Activated naive CD4-positive, alpha-beta T cell treated with anti-CD3 and anti-CD28 coated beads, Interleukin-2, amount 50 U/mL, for 16 hours (primary cell): Measurements from ENCODE around the gene CYP26A1.

Source experiments
- DNase-seq: peaks from one replicate; pipeline ENCODE4 v3.0.0-alpha.2; 2020

Gene CYP26A1, protein sequence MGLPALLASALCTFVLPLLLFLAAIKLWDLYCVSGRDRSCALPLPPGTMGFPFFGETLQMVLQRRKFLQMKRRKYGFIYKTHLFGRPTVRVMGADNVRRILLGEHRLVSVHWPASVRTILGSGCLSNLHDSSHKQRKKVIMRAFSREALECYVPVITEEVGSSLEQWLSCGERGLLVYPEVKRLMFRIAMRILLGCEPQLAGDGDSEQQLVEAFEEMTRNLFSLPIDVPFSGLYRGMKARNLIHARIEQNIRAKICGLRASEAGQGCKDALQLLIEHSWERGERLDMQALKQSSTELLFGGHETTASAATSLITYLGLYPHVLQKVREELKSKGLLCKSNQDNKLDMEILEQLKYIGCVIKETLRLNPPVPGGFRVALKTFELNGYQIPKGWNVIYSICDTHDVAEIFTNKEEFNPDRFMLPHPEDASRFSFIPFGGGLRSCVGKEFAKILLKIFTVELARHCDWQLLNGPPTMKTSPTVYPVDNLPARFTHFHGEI

DNA sequence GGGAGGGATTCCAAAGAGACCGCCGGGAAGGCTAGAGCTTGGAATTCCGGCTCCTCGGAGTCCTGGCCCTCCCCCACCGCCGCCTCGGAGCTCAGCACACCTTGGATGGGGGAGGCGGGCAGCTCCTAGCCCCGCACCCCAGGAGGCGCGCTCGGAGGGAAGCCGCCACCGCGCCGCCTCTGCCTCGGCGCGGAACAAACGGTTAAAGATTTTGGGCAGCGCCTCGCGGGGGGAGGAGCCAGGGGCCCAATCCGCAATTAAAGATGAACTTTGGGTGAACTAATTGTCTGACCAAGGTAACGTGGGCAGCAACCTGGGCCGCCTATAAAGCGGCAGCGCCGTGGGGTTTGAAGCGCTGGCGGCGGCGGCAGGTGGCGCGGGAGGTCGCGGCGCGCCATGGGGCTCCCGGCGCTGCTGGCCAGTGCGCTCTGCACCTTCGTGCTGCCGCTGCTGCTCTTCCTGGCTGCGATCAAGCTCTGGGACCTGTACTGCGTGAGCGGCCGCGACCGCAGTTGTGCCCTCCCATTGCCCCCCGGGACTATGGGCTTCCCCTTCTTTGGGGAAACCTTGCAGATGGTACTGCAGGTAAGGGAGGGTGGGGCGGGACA is at the start of gene CYP26A1:
Gene CYP26A1 (plus strand): TSS at position 355 of the 608 bp plus-strand sequence. CDS start 42 bp downstream, at position 397.
- DNase-seq, result no peak

DNA sequence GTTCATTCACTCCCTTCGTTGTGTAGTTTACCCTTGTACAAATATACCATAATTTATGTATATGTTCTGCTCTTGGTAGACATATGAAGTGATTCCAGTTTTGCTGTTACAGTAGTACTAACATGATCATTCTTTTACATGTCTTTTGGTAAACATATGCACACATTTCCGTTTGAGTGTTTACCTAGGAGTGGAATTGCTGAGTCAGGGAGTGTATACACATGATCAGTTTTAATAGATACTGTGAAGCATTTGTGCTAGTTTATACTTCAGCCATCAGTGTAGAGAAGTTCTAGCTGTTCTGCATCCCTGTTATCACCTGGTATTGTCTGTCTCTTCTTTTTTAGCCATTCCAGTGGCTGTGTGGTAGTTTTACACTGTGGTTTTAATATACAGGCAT is 47.6 kb upstream of the CYP26A1 start:
- DNase-seq, result no peak

DNA sequence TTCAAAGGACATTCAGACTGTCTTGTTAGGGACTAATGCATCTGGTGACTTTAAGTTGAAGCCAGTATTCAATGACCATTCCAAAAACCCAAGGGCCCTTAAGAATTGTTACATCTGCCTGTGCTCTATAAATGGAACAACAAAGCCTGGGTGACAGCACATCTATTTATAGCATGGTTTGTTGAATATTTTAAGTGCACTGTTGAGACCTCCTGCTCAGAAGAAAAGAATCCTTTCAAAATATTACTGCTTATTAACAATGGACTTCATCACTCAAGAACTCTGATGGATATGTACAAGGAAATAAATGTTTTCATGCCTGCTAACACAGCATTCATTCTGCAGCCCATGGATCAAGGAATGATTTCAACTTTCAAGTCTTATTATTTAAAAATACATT is 46.2 kb upstream of the CYP26A1 start:
- DNase-seq, result no peak

DNA sequence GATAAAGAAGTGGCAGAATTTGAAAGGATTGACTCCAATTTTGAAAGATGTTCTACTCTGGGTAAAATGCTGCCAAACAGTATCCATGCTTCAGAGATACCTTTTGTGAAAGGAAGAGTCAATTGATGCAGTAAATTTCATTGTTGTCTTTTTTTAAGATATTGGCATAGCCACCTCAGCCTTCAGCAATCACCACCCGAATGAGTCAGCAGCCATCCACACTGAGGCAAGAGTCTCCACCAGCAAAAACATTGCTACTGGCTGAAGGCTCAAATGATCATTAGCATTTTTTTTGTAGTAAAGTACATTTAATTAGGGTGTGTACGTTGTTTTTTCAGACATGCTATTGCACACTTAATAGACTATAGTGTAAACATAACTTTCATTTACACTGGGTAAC is 44.8 kb upstream of the CYP26A1 start:
- no peak for DNase-seq

DNA sequence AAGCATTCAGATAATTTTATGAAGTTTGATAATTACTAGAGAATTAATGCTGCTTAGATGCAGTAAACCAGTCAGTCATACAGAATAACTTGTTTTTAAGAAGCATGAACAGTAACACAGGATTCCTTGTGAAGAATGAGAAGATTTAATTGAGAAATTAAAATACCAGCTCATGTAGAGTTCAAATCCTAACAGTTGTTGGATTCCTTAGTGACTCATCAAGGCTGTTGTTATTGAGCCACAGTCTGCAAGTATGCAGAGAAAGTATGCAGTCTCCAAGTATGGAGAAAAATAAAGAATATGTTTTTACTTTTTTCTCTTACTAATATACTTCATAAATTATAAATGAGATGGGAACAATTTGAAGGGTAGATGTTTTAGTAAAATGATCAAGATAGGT is 43.3 kb upstream of the CYP26A1 start:
- no peak for DNase-seq

DNA sequence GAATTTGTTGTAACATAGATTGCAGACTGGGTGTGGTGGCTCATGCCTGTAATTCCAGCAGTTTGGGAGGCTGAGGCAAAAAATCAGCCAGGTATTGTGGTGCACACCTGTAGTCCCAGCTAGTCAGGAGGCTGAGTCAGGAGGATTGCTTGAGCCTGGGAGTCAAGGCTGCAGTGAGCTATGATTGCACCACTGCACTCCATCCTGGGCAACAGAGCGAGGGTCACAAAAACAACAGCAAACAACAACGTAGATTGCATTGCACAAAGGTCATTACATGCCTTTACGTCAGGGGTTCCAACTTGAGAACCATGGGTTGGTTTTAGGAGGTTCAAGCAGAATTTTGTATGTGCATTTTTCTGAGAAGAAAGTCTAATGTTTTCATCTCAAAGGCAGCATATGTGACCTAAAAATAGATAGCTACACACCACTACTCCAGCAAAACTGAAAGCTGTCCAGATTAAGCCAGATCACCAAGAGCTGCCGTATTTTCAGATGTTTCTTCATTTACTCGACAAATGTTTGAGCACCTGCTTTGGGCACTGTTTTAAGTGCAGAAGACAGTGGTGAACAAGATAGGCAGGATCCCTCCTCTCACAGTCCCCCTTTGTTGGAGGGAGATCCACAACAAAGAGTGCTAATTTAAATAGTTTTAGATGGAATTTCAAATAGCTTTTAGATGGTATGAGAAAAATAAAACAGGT is 41.4 kb upstream of the CYP26A1 start:
- DNase-seq, result no peak

DNA sequence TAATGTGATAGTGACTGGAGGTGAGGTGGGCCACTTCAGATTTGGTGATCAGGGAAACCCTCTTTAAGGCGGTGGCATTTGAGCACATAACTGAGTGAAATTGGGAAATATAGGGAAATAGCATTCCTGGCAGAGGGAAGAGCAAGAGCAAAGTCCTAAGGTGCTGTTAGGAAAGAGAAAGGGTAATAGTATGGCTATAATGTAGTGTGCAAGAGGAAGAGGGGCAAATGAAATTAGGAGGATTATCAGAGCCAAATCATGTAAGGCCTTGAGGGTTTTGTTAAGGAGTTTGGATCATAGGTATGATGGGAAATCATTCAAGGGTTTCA is 40.9 kb upstream of the CYP26A1 start:
- DNase-seq, result no peak

DNA sequence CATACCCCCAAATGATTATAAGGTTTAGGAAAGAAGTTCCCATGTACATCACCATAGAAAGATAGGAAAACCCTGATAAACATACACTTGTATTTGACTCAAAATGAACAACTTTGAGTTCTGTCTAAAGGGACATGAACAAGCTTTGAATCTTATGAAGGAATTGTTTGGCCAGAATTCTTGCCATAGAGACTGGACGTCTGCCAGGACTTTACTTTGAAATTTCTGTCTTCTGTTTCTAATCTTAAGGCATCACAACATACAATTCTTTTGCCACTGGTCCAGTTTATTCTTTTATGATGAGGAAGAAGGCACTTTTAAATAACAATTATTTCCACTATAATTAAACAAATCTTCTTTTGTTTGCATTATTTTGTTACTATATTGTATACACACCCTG is 39.3 kb upstream of the CYP26A1 start:
- DNase-seq, result no peak

DNA sequence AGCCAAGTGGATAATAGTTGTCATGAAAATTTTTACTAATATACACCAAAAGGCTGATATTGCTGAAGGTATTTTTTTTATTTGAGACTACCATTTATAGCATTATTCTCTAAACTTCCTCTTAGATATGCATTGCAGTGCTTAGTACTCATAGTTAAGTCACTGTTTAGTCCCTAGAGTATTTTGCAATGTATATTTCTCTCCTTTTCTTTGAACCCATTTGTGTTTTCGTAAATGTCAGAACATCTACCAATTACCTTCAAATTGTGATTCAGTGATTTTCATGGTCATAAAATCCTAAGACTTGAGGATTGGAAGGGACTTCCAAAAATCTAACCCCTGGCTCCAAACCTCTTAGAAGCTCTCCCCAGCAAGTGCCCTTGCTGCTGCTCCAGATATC is 34.6 kb upstream of the CYP26A1 start:
- no peak for DNase-seq

DNA sequence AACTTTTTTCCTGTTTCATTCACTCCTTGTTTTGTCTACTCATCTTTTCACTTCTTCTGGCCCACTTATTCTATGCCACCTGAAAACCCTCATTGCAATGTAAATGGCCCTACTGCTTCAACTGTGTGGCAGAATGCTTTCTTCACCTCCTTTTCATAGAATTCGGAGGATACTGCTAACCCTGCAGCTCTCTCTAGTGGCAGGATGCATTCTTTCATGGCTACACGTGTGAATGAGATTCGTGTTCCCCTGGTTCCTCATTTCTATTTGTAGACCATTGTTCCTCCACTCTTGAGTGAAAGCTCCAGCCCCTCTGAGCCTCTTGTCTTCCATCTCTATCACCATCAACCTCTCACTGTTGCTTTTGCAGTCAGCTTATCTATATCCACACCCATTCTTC is 34.0 kb upstream of the CYP26A1 start:
- DNase-seq, result no peak

DNA sequence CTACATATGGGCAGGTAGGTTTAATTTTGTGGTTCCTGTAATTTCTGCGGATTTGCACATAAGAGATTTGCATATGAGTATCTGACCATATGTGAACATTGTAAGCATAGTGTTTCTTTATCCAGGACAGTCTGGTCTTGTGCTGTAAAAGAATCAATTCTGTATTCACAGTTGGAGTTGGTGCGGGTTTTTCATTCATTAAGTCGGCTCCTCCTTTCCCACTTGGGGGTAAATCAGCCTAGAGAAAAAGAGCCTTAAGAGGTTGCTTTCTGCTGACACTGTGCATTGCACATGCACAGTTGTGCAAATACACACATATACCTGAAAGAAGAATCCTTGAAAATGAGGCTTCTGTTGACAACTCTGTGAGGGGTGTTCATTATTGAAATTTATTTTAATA is 19.2 kb upstream of the CYP26A1 start:
- no peak for DNase-seq

DNA sequence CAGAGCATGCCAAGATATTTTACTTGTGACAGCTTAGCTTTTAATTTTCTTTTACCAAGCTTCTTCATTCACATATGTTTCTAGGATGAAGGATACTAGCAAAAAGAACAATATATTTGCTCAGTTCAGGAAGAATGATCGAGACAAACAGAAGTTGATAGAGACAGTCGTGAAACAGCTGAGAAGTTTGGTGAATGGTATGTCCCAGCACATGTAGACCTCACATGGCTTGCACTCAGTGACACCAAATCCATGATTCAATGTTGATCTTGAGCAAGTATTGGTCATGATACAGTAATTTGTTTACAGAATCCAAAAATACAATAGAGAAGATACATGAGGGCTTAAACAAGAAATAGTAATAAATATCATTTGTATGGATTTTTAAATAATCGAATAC is 15.6 kb upstream of the CYP26A1 start:
- DNase-seq, result no peak

DNA sequence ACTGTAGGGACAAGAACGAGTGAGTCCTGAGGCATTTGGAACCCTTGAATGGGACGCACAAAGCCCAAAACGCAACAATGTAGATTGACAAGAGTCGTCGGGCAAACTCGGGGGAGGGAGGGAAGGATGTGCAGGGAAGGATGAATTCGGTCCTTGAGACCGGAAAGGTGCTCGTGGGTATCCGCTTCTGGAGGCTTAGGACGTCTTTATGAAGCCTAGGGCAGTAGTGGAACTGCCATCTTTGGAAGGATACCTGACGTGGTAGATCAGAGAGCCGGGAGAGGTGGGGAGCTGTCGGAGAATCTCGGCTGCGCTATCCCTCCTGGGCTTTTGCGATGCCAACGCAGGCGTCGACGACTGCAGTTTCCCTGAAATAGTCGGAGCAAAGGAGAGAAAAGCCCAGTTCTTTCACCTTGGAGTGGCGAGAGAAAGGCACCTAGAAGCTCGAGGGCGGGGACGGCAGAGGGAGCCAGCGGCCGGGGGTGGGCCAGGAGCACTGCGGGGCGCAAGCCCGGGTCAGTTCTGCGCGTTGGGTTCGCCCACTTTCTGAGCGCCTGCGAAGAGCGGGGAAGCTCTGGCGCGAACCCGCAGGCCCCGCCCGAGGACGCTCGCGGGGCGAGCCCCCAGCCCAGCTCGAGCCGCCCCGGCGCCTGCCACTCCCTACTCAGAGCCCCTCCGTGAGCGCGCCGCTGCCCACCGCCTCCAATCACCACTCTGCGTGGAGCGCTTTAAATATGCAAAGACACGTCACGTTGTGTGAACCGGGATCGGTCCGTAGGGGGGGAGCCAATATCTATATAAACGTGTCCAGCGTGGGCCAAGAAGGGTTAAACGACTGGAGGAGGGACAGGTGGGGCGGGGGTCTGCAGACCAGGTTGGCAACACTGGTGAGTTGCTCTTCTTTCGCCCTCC is 13.5 kb upstream of the CYP26A1 start, which contains the start of gene CYP26C1:
Gene CYP26C1 (plus strand): TSS at position 824 of the 912 bp plus-strand sequence. CDS start 466 bp downstream, outside the sequence.
- DNase-seq, result no peak

DNA sequence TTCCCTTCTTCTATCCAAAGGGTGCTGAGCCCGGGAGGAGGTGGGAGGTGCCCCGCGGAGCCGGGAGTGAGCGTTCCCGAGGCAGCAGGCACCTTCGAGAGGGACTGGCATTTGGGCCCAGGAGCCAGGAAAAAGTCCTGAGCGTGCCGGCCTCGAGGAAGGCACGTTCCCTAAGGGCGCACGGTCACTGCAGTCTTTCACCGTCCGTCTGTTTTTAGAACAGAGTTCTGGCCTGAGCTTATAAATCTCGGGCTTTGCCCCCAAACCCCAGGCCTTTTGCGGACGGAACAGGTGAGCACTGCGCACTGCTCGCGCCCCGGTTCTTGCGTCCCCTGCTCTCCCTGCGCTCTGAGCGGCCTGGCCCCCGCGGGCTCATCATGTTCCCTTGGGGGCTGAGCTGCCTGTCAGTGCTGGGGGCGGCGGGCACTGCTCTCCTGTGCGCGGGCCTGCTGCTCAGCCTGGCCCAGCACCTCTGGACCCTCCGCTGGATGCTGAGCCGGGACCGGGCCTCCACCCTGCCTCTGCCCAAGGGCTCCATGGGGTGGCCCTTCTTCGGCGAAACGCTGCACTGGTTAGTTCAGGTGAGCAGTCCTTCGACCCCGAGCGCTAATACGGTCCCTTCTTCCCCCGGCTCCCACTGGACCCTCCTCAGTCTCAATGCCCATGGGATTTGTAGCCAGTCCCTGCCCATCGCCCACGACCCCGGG is 12.7 kb upstream of the CYP26A1 start:
- DNase-seq, result no peak

DNA sequence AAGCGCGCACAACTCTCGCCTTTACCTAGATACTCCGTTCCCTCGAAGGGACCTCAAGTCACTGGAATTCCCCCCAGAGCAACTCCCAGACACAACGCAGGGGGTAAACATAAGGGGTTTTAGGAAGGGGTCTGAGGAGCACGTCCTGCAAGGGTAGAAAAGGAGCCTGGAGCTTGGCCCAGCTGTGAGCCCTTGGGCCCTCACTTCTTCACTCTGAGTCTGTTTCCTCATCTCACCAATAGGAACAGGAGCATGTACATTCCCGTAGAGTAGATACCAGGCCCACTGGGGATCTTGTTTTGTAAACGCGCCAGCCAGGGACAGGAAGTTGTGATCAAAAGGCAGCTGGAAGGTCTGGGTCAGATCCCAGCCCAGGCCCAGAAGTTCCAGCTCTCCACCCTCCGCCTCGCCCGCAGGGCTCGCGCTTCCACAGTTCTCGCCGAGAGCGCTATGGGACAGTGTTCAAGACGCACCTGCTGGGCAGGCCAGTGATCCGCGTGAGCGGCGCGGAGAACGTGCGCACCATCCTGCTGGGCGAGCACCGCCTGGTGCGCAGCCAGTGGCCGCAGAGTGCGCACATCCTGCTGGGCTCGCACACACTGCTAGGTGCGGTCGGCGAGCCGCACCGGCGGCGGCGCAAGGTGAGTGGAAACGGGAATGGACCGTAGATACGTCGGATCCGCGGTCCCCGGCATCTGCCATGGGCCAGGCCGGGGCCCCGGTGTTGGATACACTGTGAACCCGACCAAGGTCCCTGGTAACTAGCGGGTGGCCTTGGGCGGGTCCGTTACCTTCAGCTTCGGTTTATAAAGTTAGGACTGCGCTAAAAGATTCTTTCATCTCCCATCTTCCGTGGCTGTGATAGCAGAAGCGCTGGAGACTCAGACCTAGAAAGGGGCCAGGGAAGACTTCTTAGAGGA is 11.8 kb upstream of the CYP26A1 start:
- no peak for DNase-seq

DNA sequence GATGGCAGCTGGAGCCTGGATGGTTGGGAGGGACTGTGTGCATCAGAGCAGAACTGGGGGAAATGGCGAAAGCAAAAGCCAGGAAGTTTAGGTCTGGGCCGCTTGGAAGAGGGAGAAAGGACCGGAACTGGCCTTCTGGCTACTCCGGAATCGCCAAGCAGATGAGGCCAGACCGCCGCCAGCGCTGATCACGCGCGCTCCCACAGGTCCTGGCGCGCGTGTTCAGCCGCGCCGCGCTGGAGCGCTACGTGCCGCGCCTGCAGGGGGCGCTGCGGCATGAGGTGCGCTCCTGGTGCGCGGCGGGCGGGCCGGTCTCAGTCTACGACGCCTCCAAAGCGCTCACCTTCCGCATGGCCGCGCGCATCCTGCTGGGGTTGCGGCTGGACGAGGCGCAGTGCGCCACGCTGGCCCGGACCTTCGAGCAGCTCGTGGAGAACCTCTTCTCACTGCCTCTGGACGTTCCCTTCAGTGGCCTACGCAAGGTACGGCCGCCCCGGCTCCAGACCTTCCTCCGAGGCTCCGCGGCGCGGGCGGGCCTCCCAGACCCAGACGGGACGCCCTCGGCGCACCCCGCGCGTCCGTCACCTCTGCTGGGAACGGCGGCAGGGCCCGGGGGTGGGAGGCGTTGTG is 11.1 kb upstream of the CYP26A1 start:
- DNase-seq, result no peak

DNA sequence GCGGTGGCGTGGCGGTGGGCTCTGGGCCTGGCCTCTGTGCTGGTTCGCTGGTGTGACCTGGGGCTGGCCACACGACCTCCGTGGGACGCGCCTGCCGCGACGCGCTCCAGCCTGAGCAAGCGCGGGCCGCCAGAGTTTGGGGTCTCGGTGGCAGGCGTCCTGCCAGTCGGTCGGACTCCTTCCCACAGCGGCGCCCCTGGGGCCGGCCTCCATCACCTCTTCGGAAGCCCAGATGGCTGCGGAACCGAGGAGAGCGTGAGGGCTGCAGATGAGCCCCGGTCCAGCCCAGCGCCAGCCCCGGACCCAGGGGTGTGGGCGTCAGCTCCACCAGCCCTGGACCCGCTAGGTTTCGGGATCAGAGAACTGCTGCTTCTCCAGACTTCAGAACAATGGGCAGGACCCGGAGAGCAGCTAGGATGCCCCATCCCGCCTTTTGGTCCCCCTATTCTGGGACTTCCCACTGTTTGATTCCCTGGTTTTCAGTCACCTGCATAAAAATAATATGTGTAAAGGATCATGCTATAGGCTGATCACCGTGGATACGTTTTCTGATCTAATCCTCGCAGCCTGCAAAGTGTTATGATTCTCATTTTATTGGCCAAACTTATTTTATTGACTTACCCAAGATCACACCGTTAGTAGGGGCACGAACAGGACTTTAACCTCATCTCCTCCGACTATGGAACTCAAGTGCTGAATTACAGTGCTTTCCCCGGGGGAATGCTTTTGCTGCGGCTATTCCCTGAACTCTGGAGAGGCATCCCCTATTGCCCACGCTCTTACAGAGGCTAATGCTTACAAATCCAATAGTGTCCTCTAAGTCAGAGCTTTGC is 10.3 kb upstream of the CYP26A1 start:
- no peak for DNase-seq

DNA sequence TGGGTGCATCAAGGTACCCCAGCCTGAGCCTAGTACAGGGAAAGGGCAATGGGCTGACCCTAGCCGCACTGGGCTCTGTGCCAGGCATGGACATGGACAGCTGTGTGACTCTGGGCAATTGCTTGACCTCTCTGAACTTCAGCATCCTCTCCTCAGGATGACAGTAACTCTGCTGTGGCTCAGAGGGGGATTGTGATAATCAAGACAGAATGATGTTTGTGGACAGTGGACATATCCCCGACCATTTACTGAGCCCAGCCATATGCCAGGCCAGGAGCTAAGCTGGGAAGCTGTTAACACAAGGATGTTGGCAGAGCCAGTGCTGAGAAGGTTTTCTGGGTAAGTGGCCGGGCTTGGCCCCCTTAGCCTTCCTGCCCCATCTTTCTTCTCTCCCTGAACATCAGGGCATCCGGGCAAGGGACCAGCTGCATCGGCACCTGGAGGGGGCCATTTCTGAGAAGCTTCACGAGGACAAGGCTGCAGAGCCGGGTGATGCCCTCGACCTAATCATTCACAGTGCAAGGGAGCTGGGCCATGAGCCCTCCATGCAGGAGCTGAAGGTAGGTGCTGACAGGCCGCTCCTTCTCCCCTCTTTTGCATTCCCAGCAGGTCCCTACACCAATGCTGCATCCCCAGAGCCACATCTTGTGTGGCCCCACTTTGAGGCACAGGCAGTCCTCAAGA is 9.6 kb upstream of the CYP26A1 start:
- DNase-seq, result no peak
